ENCODE data around the gene CCDC92B. TPM values are rescaled to one million over a fixed set of nuclear protein-coding genes. Genes with fewer than 3 reads are reported as not detected.

CCDC92B gene
- polyA plus RNA-seq, 1 experiment = 0.02 TPM

DNA sequence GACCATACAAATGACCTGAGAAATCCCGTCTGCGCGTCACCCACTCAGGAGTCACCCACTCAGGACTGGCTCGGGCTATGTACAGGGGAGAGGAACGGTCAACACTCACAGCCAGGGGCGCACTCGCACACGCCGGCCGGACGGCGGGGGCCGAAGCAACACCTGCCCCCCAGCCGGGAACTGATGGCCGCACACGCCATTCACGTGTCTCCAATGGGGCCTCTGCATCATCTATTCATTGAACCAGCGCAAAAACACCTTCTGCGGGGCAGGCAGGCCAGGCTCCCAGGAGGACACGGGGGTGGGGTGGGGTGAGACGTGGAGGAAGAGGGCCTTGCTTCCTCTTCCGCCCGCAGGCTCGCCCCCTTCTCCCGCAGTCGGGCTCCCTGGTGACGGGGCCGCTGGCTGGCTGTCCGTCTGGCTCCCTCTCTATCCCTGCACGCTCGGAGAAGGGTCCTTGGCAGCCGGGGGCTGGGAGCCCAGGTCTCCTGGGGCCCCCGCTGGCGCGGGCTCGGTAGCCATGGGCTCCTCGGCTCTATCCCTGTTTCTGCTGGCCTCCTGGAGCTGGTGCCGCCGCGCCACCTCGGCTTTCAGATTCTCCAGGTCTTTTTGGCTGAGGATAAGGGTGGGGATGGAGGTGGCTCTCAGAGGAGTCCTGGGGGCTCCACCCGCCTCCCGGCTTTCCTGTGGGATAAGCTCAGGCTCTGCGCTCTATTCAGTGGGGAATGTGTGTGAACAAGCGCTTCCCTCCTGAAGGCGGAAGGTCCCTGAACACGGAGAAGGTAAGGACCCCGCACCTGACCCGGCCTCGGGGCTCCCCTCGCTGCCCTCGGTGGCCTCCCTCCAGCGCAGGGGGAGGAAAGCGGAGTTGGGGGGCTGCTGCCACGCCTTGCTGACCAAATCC is 59.0 kb downstream of the CCDC92B start:
- TF ChIP-seq, protein P1, sequence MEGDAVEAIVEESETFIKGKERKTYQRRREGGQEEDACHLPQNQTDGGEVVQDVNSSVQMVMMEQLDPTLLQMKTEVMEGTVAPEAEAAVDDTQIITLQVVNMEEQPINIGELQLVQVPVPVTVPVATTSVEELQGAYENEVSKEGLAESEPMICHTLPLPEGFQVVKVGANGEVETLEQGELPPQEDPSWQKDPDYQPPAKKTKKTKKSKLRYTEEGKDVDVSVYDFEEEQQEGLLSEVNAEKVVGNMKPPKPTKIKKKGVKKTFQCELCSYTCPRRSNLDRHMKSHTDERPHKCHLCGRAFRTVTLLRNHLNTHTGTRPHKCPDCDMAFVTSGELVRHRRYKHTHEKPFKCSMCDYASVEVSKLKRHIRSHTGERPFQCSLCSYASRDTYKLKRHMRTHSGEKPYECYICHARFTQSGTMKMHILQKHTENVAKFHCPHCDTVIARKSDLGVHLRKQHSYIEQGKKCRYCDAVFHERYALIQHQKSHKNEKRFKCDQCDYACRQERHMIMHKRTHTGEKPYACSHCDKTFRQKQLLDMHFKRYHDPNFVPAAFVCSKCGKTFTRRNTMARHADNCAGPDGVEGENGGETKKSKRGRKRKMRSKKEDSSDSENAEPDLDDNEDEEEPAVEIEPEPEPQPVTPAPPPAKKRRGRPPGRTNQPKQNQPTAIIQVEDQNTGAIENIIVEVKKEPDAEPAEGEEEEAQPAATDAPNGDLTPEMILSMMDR (IDR thresholded peaks at IDR 0.05; ENCODE audit: insufficient read depth, low read depth, low read length) = no peak
- POLR2A ChIA-PET = no interaction called here
- CTCF ChIA-PET = no interaction called here
- DNase-seq (ENCODE audit: low read depth) = no peak
- Histone ChIP-seq H3K36me3 (ENCODE audit: control insufficient read depth, insufficient read depth, low read length) (peaks cover 13% of the 10 kb centered on the region), H3K4me3 (ENCODE audit: low read depth, low read length) (no peak overlapping the region), H3K27me3 (ENCODE audit: control insufficient read depth, insufficient read depth, low read length) (no peaks in the 10 kb centered on the region)

DNA sequence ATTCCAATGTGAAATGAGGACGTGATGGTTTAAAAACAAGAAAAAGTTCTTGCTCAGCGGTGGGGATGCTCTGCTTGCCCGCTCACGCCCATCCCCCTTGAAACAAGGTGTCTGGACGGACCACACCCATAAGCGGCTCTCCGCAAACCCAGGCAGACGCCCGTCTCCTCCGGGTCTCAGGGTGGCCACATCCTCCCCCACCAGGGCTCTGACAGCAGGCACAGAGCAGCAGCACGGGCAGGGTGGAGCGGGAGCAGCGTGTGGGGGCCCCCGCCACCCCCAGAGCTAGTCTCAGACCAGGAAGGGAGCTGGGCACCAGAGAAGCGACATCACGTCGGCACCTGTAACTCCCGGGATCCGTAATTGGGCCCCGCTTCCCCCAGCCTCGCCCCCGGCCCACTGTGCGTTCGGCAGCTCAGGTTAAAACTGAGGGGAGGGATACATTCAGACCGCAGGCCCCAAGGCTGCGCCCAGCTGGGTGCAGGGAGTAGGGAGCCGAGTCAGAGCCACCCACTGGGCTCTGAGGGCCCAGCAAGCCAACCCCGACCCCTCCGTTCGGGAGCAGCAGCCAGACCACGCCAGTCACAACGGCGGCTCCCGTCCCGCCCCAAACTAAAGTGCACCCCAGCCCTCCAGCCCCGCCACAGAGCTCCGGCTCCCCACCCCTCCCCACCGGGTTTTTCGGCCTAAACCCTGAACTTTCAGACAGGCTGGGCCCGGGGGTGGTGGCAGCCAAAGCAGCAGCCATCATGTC is 59.9 kb downstream of the CCDC92B start:
- POLR2A ChIA-PET = no interaction called here
- DNase-seq (ENCODE audit: low read depth) = no peak
- CTCF ChIA-PET = interaction anchor here (0.7 kb wide), 1 partner anchor 15 kb away, joined by 3 read pairs; no protein-coding TSS in a partner anchor

DNA sequence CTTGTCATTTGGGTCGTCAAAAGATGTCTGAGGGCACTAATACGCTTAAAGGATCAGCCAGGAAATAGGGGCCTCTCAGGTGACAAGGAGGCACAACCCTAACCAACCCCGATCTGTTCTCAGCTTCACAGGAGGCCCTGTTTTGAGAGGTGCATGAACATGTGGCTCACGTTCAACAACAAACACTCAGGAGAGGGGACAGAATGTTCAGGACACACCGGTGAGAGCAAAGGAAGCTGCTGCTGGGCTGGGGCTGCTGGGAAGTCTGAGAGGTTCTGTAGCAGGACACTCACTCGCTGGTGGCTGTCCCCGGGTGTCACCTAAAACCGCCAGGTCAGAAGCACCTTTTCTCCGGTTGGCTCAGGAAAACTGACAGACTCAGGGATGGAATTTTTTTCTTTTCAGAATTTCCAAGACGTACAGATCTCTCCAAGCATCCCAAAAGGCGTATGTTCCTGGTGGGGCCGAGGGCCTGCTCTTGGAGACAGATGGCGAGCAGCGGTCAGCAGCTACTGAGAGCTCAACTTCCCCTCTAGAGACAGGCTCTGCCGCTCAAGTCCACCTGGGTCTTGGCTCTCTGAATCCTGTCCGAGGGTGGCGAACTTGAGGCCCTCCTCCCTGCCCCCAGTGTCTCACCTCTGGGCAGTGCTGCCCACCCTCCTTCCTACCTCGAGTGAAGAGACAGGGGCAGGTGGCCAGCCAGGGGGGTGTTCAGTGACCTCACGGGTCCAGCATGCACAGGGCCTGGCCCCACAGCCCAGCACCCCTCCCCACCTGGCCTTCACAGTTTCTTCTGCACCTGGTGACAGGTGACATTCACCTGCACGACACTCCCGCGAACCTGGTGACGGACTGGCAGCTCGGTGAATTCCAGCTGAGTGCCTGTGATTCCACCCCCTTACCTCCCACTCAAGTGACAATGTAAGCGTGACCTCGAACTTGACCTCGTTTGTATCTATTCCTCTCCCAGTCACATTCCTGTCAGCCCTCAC is 60.8 kb downstream of the CCDC92B start:
- TF ChIP-seq, protein P1 (IDR thresholded peaks at IDR 0.05; ENCODE audit: insufficient read depth, low read depth, low read length) = no peak
- H3K36me3 ChIP-seq (ENCODE audit: control insufficient read depth, insufficient read depth, low read length) = peaks cover 16% of the 10 kb centered on the region
- H3K27me3 ChIP-seq (ENCODE audit: control insufficient read depth, insufficient read depth, low read length) = no peaks in the 10 kb centered on the region
- CTCF ChIA-PET = interaction anchor here (0.6 to 0.7 kb wide), 3 partner anchors 14 to 201 kb away, joined by 3 to 4 read pairs (median 3); no protein-coding TSS in a partner anchor
- no peak for DNase-seq (ENCODE audit: low read depth)
- POLR2A ChIA-PET = interaction anchor here (0.6 kb wide), 1 partner anchor 95 kb away, joined by 3 read pairs; the partner anchor contains the start of gene PAFAH1B1
- H3K4me3 ChIP-seq (ENCODE audit: low read depth, low read length) = no peak overlapping the region

More for the DNA sequence above, 59.9 kb downstream of the CCDC92B start:
- Histone ChIP-seq H3K27me3 (ENCODE audit: control insufficient read depth, insufficient read depth, low read length) (no peaks in the 10 kb centered on the region), H3K4me3 (ENCODE audit: low read depth, low read length) (no peak overlapping the region), H3K36me3 (ENCODE audit: control insufficient read depth, insufficient read depth, low read length) (peaks cover 11% of the 10 kb centered on the region)
- TF ChIP-seq, protein P1 (IDR thresholded peaks at IDR 0.05; ENCODE audit: insufficient read depth, low read depth, low read length) = no peak

DNA sequence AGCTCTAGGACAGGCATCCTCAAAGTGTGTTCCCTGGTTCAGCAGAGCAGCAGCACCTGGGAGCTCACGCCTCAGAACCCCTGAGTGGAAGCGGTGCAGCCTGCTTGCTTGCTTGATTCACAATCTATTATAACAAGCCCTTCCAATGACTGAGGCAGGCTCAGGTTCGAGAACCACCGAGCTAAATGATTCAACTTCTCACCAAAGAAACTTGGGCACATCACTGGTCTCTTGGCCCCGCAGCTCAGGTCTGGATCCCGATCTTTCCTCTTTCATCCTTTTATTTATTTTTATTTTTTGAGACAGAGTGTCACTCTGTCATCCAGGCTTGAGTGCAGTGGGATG is 62.4 kb downstream of the CCDC92B start:
- ChIA-PET POLR2A (no interaction called here), CTCF (interaction anchor here (0.8 to 2.3 kb wide), 3 partner anchors 12 to 23 kb away, joined by 3 to 11 read pairs (median 3); no protein-coding TSS in a partner anchor)
- no peak for DNase-seq (ENCODE audit: low read depth)
- TF ChIP-seq, protein P1 (IDR thresholded peaks at IDR 0.05; ENCODE audit: insufficient read depth, low read depth, low read length) = no peak
- no peaks in the 10 kb centered on the region for H3K27me3 ChIP-seq (ENCODE audit: control insufficient read depth, insufficient read depth, low read length)
- no peak overlapping the region for H3K4me3 ChIP-seq (ENCODE audit: low read depth, low read length)
- peaks cover 15% of the 10 kb centered on the region for H3K36me3 ChIP-seq (ENCODE audit: control insufficient read depth, insufficient read depth, low read length)

Measured in BJ (cell line).